HAP-1 (cell line): Measurements from ENCODE around the gene PRKAR1B.
"Not testable (repeated sequence)": the region's sequence is repeated elsewhere in the genome, so short reads cannot be mapped to it uniquely, and the experiment has no call there.

Experiments used
- DNase-seq, 2 experiments: peaks; one replicate each; pipeline ENCODE4 v3.0.0-alpha.2; 2016 to 2020; ENCODE audit warnings: low spot score in 2 of 2
- H3K27me3 ChIP-seq: fragments of 250-450 bp; sonication (Bioruptor Pico); 2 replicates; pipeline ENCODE4 v1.5.1; 2020; ENCODE audit warnings: low read depth, mild to moderate bottlenecking, moderate library complexity
- H3K36me3 ChIP-seq: fragments of 250-450 bp; sonication (Bioruptor Pico); replicated peaks from 2 replicates; pipeline ENCODE4 v1.5.1; 2020; ENCODE audit warnings: mild to moderate bottlenecking
- H3K4me1 ChIP-seq: fragments of 250-450 bp; sonication (Bioruptor Pico); 2 replicates; pipeline ENCODE4 v1.5.1; 2020; ENCODE audit warnings: mild to moderate bottlenecking
- H3K4me3 ChIP-seq: fragments of 250-450 bp; sonication (Bioruptor Pico); 2 replicates; pipeline ENCODE4 v1.5.1; 2020; ENCODE audit warnings: mild to moderate bottlenecking, moderate library complexity
- H3K9me3 ChIP-seq: fragments of 250-450 bp; sonication (Bioruptor Pico); 2 replicates; pipeline ENCODE4 v1.5.1; 2020; ENCODE audit warnings: mild to moderate bottlenecking, moderate library complexity
- in situ Hi-C: fragments of 300-500 bp; cut with MboI; formaldehyde crosslinking; loops from 3 replicates; pipeline ENCODE4 v1.14.3; 2020; ENCODE audit warnings: low sequenced_read_pairs, inconsistent platforms, mixed read lengths

PRKAR1B gene

DNA sequence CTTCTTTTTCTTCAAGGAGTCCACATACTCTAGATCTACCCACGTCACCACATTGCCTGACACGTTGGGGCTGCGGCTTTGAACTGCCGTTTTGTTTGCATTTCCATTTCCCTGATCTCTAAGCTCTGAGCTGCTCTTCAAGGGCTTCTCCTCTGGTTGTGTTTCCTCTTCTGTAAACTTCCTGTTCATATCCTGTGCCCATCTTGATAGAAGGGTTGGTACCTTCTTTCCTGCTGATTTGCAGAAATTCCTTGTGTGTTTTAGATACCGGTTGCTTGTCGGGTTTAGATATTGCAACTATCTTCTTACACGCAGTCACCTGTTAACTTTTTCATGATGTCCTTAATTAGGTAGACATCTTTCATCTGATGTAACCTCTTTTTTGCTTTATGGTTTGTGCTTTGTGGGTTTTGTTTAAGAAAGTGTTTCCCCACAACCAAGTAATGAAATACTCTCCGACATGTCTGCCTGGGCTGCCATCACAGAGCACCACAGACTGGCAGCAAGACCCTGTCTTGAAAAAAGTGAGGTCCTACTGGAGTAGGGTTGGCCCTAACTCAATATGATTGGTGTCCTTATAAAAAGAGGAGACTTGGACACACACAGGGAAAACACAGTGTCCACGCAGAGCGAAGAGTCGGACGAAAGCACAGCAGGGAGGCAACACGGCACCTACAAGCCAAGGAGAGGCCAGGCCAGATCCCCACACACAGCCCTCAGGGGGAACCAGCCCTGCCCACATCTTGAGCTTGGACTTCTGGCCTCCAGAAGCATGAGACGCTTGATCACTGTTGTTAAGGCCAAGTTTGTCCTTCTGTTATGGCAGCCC is 108.3 kb downstream of the PRKAR1B start:
- Histone ChIP-seq H3K9me3 (no peaks in the 10 kb centered on the region), H3K4me3 (no peak overlapping the region), H3K27me3 (no peaks in the 10 kb centered on the region), H3K4me1 (no peaks in the 10 kb centered on the region), H3K36me3 (no peaks in the 10 kb centered on the region)
- in situ Hi-C loops = no loop called here
- DNase-seq = no peak

DNA sequence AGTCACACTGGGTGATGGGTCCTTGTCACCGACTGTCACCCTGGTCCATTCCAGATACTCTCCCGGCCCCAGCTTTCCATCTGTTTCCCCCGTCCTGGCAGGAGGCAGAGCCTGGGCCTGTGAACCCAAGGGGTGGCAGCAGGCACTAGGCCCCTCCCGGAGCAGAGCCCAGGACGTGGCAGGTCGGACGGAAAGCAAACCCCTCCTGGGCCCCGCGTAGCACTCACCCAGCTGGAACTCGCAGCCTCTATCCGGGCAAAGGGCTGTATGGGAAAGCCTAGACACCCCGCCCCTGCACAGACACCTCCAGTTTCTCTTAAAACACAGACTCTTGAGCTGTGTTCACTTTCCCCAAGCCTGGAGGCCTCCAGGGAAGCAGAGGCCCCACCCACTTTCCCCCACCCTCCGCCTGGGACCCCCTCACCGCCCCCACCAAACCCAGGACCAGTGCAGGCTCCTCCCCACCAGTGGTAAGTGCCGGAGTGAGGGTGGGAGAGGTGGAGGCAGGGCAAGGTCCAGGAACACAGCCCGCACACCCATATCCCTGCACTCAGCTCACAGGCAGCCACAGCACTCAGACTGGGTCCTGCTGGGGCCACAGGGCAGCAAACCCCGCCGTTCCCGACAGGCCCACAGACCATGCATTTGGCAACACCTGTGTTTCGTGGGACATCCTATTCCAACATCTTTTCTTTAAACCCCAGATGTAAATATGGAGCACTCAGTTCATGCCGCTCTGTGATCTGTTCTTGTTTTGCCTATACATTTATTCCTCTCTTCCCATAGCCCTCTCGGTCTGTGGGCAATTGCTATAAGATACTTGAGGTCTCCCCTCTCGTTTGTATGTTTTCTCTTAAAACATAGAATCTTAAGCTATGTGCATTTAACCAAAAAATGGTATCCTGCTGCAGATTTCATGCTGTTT is 109.2 kb downstream of the PRKAR1B start:
- DNase-seq = no peak

GRCh38 chr7:613442-614140 is 113.5 kb downstream of the PRKAR1B start:
- no peaks in the 10 kb centered on the region for H3K27me3 ChIP-seq
- no peaks in the 10 kb centered on the region for H3K4me1 ChIP-seq
- no peaks in the 10 kb centered on the region for H3K36me3 ChIP-seq
- DNase-seq = no peak
- no peaks in the 10 kb centered on the region for H3K9me3 ChIP-seq
- in situ Hi-C loops = no loop called here
- no peak overlapping the region for H3K4me3 ChIP-seq

More for the DNA sequence above, 109.2 kb downstream of the PRKAR1B start:
- Histone ChIP-seq H3K4me3 (no peak overlapping the region), H3K36me3 (no peaks in the 10 kb centered on the region), H3K27me3 (no peaks in the 10 kb centered on the region), H3K4me1 (no peaks in the 10 kb centered on the region), H3K9me3 (no peaks in the 10 kb centered on the region)
- in situ Hi-C loops = no loop called here

DNA sequence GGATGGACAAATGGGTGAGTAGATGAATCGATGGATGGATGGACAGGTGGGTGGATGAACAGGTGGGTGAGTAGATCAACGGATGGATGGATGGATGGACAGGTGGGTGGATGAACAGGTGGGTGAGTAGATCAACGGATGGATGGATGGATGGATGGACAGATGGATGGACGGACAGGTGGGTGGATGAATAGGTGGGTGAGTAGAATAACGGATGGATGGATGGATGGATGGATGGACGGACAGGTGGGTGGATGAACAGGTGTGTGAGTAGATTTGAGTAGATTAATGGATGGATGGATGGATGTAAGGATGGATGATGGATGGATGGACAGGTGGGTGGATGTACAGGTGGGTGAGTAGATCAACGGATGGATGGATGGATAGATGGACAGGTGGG is 115.2 kb downstream of the PRKAR1B start:
- DNase-seq, H3K27me3 ChIP-seq, H3K4me3 ChIP-seq, H3K4me1 ChIP-seq, H3K9me3 ChIP-seq, H3K36me3 ChIP-seq, in situ Hi-C loops: not testable (repeated sequence)

GRCh38 chr7:611281-611810 is 115.7 kb downstream of the PRKAR1B start:
- no peaks in the 10 kb centered on the region for H3K36me3 ChIP-seq
- no peak overlapping the region for H3K4me3 ChIP-seq
- no peaks in the 10 kb centered on the region for H3K27me3 ChIP-seq
- no peaks in the 10 kb centered on the region for H3K9me3 ChIP-seq
- in situ Hi-C loops = no loop called here
- no peak for DNase-seq
- H3K4me1 ChIP-seq = no peaks in the 10 kb centered on the region

DNA sequence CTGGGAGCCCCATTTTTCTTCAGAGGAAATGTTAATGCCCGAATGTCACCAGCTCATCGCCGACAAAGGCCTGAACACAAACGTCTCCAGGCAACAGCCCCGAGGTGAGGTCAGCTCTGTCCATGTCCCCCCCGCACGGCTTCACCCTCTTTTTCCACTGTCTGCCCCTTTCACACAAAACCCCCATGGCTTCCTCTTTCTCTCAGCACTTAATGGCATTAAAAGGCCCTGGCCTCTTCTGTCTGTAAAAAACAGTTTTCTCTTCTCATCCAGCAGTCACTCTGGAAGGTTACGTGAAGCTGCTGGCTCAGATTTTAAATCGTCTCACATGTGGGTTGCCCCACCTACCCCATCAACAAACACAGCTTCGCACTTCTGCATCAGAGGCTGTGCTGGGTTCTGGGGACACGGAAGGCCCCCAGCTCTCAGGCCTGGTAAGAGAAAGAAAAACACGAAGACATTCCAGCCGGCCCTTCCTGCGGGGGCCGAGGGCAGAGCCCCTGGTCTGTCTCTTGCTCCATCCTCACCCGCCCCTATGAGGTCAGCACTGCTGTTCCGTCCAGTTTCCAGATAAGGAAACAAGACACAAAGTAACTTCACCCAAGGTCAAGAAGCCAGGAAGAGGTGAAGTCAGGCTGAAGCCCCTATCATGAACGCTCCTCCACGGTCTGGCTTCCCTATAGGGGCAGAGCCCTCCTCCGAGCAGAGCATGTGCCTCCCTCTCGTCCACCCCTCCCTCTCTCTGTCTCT is 116.4 kb downstream of the PRKAR1B start:
- Histone ChIP-seq H3K4me1 (no peaks in the 10 kb centered on the region), H3K9me3 (no peaks in the 10 kb centered on the region), H3K4me3 (no peak overlapping the region), H3K36me3 (no peaks in the 10 kb centered on the region), H3K27me3 (no peaks in the 10 kb centered on the region)
- DNase-seq = no peak
- in situ Hi-C loops = no loop called here

- H3K9me3 ChIP-seq = no peaks in the 10 kb centered on the region
- H3K27me3 ChIP-seq = no peaks in the 10 kb centered on the region
- no peak for DNase-seq
- in situ Hi-C loops = no loop called here
- H3K4me3 ChIP-seq = no peak overlapping the region
- no peaks in the 10 kb centered on the region for H3K4me1 ChIP-seq
- H3K36me3 ChIP-seq = no peaks in the 10 kb centered on the region
Measured at GRCh38 chr7:610141-610530, 116.9 kb downstream of the PRKAR1B start.

GRCh38 chr7:609365-609764 is 117.7 kb downstream of the PRKAR1B start:
- in situ Hi-C loops = no loop called here

GRCh38 chr7:608954-609353 is 118.1 kb downstream of the PRKAR1B start:
- no peak for DNase-seq
- no peak overlapping the region for H3K4me3 ChIP-seq
- H3K27me3 ChIP-seq = no peaks in the 10 kb centered on the region
- in situ Hi-C loops = no loop called here
- no peaks in the 10 kb centered on the region for H3K9me3 ChIP-seq
- H3K4me1 ChIP-seq = no peaks in the 10 kb centered on the region
- no peaks in the 10 kb centered on the region for H3K36me3 ChIP-seq

More at GRCh38 chr7:609365-609764, 117.7 kb downstream of the PRKAR1B start:
- no peaks in the 10 kb centered on the region for H3K36me3 ChIP-seq
- no peak for DNase-seq
- H3K4me1 ChIP-seq = no peaks in the 10 kb centered on the region
- no peaks in the 10 kb centered on the region for H3K27me3 ChIP-seq
- H3K4me3 ChIP-seq = no peak overlapping the region
- no peaks in the 10 kb centered on the region for H3K9me3 ChIP-seq

DNA sequence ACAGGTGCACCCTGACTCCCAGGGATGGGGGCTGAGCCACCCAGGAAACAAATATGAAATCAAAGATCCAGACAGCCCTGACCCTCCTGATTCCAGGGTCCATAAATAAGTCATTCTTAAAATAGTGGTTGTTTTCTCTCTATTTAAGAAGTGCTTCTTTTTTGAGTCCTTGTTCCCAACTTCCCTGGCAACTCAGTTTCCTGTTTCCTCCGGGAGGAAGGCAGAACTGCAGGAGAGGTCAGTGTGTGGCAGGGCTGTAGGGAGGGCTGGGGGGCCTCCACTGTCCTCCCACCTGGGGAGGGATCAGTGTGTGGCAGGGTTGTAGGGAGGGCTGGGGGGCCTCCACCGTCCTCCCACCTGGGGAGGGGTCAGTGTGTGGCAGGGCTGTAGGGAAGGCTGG is 118.7 kb downstream of the PRKAR1B start:
- Histone ChIP-seq H3K4me3 (no peak overlapping the region), H3K36me3 (no peaks in the 10 kb centered on the region), H3K4me1 (no peaks in the 10 kb centered on the region), H3K9me3 (no peaks in the 10 kb centered on the region), H3K27me3 (no peaks in the 10 kb centered on the region)
- DNase-seq = no peak
- in situ Hi-C loops = no loop called here

GRCh38 chr7:607938-608337 is 119.1 kb downstream of the PRKAR1B start:
- DNase-seq = no peak
- Histone ChIP-seq H3K27me3 (no peaks in the 10 kb centered on the region), H3K9me3 (no peaks in the 10 kb centered on the region), H3K36me3 (no peaks in the 10 kb centered on the region), H3K4me1 (no peaks in the 10 kb centered on the region), H3K4me3 (no peak overlapping the region)
- in situ Hi-C loops = no loop called here

- no peak overlapping the region for H3K4me3 ChIP-seq
- DNase-seq = no peak
- no peaks in the 10 kb centered on the region for H3K36me3 ChIP-seq
- H3K4me1 ChIP-seq = no peaks in the 10 kb centered on the region
- no peaks in the 10 kb centered on the region for H3K27me3 ChIP-seq
- in situ Hi-C loops = no loop called here
- no peaks in the 10 kb centered on the region for H3K9me3 ChIP-seq
Measured at GRCh38 chr7:605661-606450, 121.2 kb downstream of the PRKAR1B start.
